ENCODE data around the gene DOCK3.
"Not testable (repeated sequence)": the region's sequence is repeated elsewhere in the genome, so short reads cannot be mapped to it uniquely, and the experiment has no call there.

The DOCK3 gene

GRCh38 chr3:50665081-50665840 is 9.5 kb upstream of the DOCK3 start:
- H3K4me1 ChIP-seq (ENCODE audit: control insufficient read depth, low read depth, low read length): no peaks in the 10 kb centered on the region
- H3K36me3 ChIP-seq (ENCODE audit: control insufficient read depth, insufficient read depth, low read length): no peaks in the 10 kb centered on the region
- H3K79me2 ChIP-seq (ENCODE audit: control insufficient read depth, insufficient read depth, low read length): no peaks in the 10 kb centered on the region
- H3K4me3 ChIP-seq (ENCODE audit: low read length): no peak overlapping the region
- H2BK120ac ChIP-seq (ENCODE audit: low read depth, low read length): no peak overlapping the region
- no peaks in the 10 kb centered on the region for H3K79me1 ChIP-seq (ENCODE audit: low read length)
- H3K23ac ChIP-seq (ENCODE audit: low read length): no peak overlapping the region
- no peak overlapping the region for H2AK5ac ChIP-seq (ENCODE audit: low read length)
- DNase-seq: no peak
- no peak overlapping the region for H4K5ac ChIP-seq (ENCODE audit: low read length)
- WGBS (ENCODE audit: extremely low coverage, insufficient coverage, low lambda C conversion rate): no CpG with 5 or more reads among the region's 5 CpGs
- H3K4me2 ChIP-seq (ENCODE audit: low read length): no peak overlapping the region
- no peaks in the 10 kb centered on the region for H3K27me3 ChIP-seq (ENCODE audit: insufficient read depth, low read length, poor library complexity)
- H3K4ac ChIP-seq (ENCODE audit: low read depth, low read length): no peak overlapping the region
- no peak overlapping the region for H2BK5ac ChIP-seq (ENCODE audit: low read length)
- no peak overlapping the region for H3K27ac ChIP-seq (ENCODE audit: low read depth, low read length)
- no peak overlapping the region for H2BK15ac ChIP-seq (replicated peaks; ENCODE audit: low read depth)
- H3K9ac ChIP-seq (ENCODE audit: low read length): no peak overlapping the region
- H3K56ac ChIP-seq (ENCODE audit: low read length): no peak overlapping the region
- no peak overlapping the region for H3K18ac ChIP-seq (ENCODE audit: low read length)
- no peak overlapping the region for H4K8ac ChIP-seq (ENCODE audit: low read depth, low read length)

- not testable (repeated sequence) for H2BK120ac ChIP-seq (ENCODE audit: low read depth, low read length); H2BK5ac ChIP-seq (ENCODE audit: low read length); H3K79me1 ChIP-seq (ENCODE audit: low read length); H3K4ac ChIP-seq (ENCODE audit: low read depth, low read length); H3K36me3 ChIP-seq (ENCODE audit: control insufficient read depth, insufficient read depth, low read length); H3K4me1 ChIP-seq (ENCODE audit: control insufficient read depth, low read depth, low read length); H3K23ac ChIP-seq (ENCODE audit: low read length); H3K18ac ChIP-seq (ENCODE audit: low read length); H4K5ac ChIP-seq (ENCODE audit: low read length); H3K9ac ChIP-seq (ENCODE audit: low read length); H2AK5ac ChIP-seq (ENCODE audit: low read length); H3K79me2 ChIP-seq (ENCODE audit: control insufficient read depth, insufficient read depth, low read length); H3K27me3 ChIP-seq (ENCODE audit: insufficient read depth, low read length, poor library complexity); H4K8ac ChIP-seq (ENCODE audit: low read depth, low read length); H3K27ac ChIP-seq (ENCODE audit: low read depth, low read length); H3K56ac ChIP-seq (ENCODE audit: low read length); DNase-seq; H3K4me3 ChIP-seq (ENCODE audit: low read length); H2BK15ac ChIP-seq (replicated peaks; ENCODE audit: low read depth); H3K4me2 ChIP-seq (ENCODE audit: low read length)
- no CpG with 5 or more reads among the region's 9 CpGs for WGBS (ENCODE audit: extremely low coverage, insufficient coverage, low lambda C conversion rate)
Measured at GRCh38 chr3:50665841-50666115, 8.9 kb upstream of the DOCK3 start.

- H3K4ac ChIP-seq (ENCODE audit: low read depth, low read length): no peak overlapping the region
- H2BK15ac ChIP-seq (replicated peaks; ENCODE audit: low read depth): no peak overlapping the region
- H3K27ac ChIP-seq (ENCODE audit: low read depth, low read length): no peak overlapping the region
- H2BK5ac ChIP-seq (ENCODE audit: low read length): no peak overlapping the region
- H3K79me2 ChIP-seq (ENCODE audit: control insufficient read depth, insufficient read depth, low read length): no peaks in the 10 kb centered on the region
- H3K23ac ChIP-seq (ENCODE audit: low read length): no peak overlapping the region
- H3K18ac ChIP-seq (ENCODE audit: low read length): no peak overlapping the region
- no peaks in the 10 kb centered on the region for H3K36me3 ChIP-seq (ENCODE audit: control insufficient read depth, insufficient read depth, low read length)
- H3K9ac ChIP-seq (ENCODE audit: low read length): no peak overlapping the region
- WGBS (ENCODE audit: extremely low coverage, insufficient coverage, low lambda C conversion rate): no CpG with 5 or more reads among the region's 1 CpG
- H2AK5ac ChIP-seq (ENCODE audit: low read length): no peak overlapping the region
- no peak overlapping the region for H3K4me2 ChIP-seq (ENCODE audit: low read length)
- H4K8ac ChIP-seq (ENCODE audit: low read depth, low read length): no peak overlapping the region
- no peaks in the 10 kb centered on the region for H3K79me1 ChIP-seq (ENCODE audit: low read length)
- no peak for DNase-seq
- no peak overlapping the region for H2BK120ac ChIP-seq (ENCODE audit: low read depth, low read length)
- H3K4me3 ChIP-seq (ENCODE audit: low read length): no peak overlapping the region
- no peak overlapping the region for H4K5ac ChIP-seq (ENCODE audit: low read length)
- H3K56ac ChIP-seq (ENCODE audit: low read length): no peak overlapping the region
- H3K4me1 ChIP-seq (ENCODE audit: control insufficient read depth, low read depth, low read length): no peaks in the 10 kb centered on the region
- H3K27me3 ChIP-seq (ENCODE audit: insufficient read depth, low read length, poor library complexity): no peaks in the 10 kb centered on the region
Measured at GRCh38 chr3:50666837-50667236, 7.9 kb upstream of the DOCK3 start.

- DNase-seq: no peak
- no peaks in the 10 kb centered on the region for H3K27me3 ChIP-seq (ENCODE audit: insufficient read depth, low read length, poor library complexity)
- H3K4ac ChIP-seq (ENCODE audit: low read depth, low read length): no peak overlapping the region
- no peak overlapping the region for H4K5ac ChIP-seq (ENCODE audit: low read length)
- no peaks in the 10 kb centered on the region for H3K79me1 ChIP-seq (ENCODE audit: low read length)
- H3K9ac ChIP-seq (ENCODE audit: low read length): no peak overlapping the region
- no peak overlapping the region for H2BK120ac ChIP-seq (ENCODE audit: low read depth, low read length)
- H2BK5ac ChIP-seq (ENCODE audit: low read length): no peak overlapping the region
- no peak overlapping the region for H3K56ac ChIP-seq (ENCODE audit: low read length)
- no peaks in the 10 kb centered on the region for H3K4me1 ChIP-seq (ENCODE audit: control insufficient read depth, low read depth, low read length)
- no peaks in the 10 kb centered on the region for H3K36me3 ChIP-seq (ENCODE audit: control insufficient read depth, insufficient read depth, low read length)
- H3K27ac ChIP-seq (ENCODE audit: low read depth, low read length): no peak overlapping the region
- no peak overlapping the region for H3K4me2 ChIP-seq (ENCODE audit: low read length)
- no peak overlapping the region for H2AK5ac ChIP-seq (ENCODE audit: low read length)
- H3K18ac ChIP-seq (ENCODE audit: low read length): no peak overlapping the region
- WGBS (ENCODE audit: extremely low coverage, insufficient coverage, low lambda C conversion rate): no CpG with 5 or more reads among the region's 4 CpGs
- H2BK15ac ChIP-seq (replicated peaks; ENCODE audit: low read depth): no peak overlapping the region
- H3K23ac ChIP-seq (ENCODE audit: low read length): peak overlapping the region; percentile 66
- H3K4me3 ChIP-seq (ENCODE audit: low read length): no peak overlapping the region
- no peak overlapping the region for H4K8ac ChIP-seq (ENCODE audit: low read depth, low read length)
- H3K79me2 ChIP-seq (ENCODE audit: control insufficient read depth, insufficient read depth, low read length): no peaks in the 10 kb centered on the region
Measured at GRCh38 chr3:50671331-50671730, 3.4 kb upstream of the DOCK3 start.

- Histone ChIP-seq H2BK5ac (ENCODE audit: low read length) (no peak overlapping the region), H3K79me1 (ENCODE audit: low read length) (no peaks in the 10 kb centered on the region), H3K4me1 (ENCODE audit: control insufficient read depth, low read depth, low read length) (no peaks in the 10 kb centered on the region), H2AK5ac (ENCODE audit: low read length) (no peak overlapping the region), H4K8ac (ENCODE audit: low read depth, low read length) (no peak overlapping the region), H3K9ac (ENCODE audit: low read length) (no peak overlapping the region), H4K5ac (ENCODE audit: low read length) (no peak overlapping the region), H3K79me2 (ENCODE audit: control insufficient read depth, insufficient read depth, low read length) (no peaks in the 10 kb centered on the region), H3K4ac (ENCODE audit: low read depth, low read length) (no peak overlapping the region), H3K23ac (ENCODE audit: low read length) (no peak overlapping the region), H3K4me3 (ENCODE audit: low read length) (no peak overlapping the region), H3K27ac (ENCODE audit: low read depth, low read length) (no peak overlapping the region), H3K4me2 (ENCODE audit: low read length) (no peak overlapping the region), H3K18ac (ENCODE audit: low read length) (no peak overlapping the region), H3K27me3 (ENCODE audit: insufficient read depth, low read length, poor library complexity) (no peaks in the 10 kb centered on the region), H2BK120ac (ENCODE audit: low read depth, low read length) (no peak overlapping the region), H3K56ac (ENCODE audit: low read length) (no peak overlapping the region), H2BK15ac (replicated peaks; ENCODE audit: low read depth) (no peak overlapping the region), H3K36me3 (ENCODE audit: control insufficient read depth, insufficient read depth, low read length) (no peaks in the 10 kb centered on the region)
- no peak for DNase-seq
- WGBS (ENCODE audit: extremely low coverage, insufficient coverage, low lambda C conversion rate): no CpG with 5 or more reads among the region's 3 CpGs
Measured at GRCh38 chr3:50672656-50673055, 2.1 kb upstream of the DOCK3 start.

GRCh38 chr3:50673931-50674330 is 796 bp upstream of the DOCK3 start:
- Histone ChIP-seq H3K4me1 (ENCODE audit: control insufficient read depth, low read depth, low read length) (no peaks in the 10 kb centered on the region), H3K56ac (ENCODE audit: low read length) (peak overlapping the region; percentile 87), H3K23ac (ENCODE audit: low read length) (no peak overlapping the region), H4K8ac (ENCODE audit: low read depth, low read length) (no peak overlapping the region), H3K27ac (ENCODE audit: low read depth, low read length) (no peak overlapping the region), H2AK5ac (ENCODE audit: low read length) (no peak overlapping the region), H3K36me3 (ENCODE audit: control insufficient read depth, insufficient read depth, low read length) (no peaks in the 10 kb centered on the region), H2BK15ac (replicated peaks; ENCODE audit: low read depth) (no peak overlapping the region), H3K9ac (ENCODE audit: low read length) (peak overlapping the region; percentile 67), H2BK120ac (ENCODE audit: low read depth, low read length) (no peak overlapping the region), H3K18ac (ENCODE audit: low read length) (no peak overlapping the region), H3K4me3 (ENCODE audit: low read length) (no peak overlapping the region), H3K4me2 (ENCODE audit: low read length) (no peak overlapping the region), H3K79me2 (ENCODE audit: control insufficient read depth, insufficient read depth, low read length) (no peaks in the 10 kb centered on the region), H3K79me1 (ENCODE audit: low read length) (no peaks in the 10 kb centered on the region), H4K5ac (ENCODE audit: low read length) (no peak overlapping the region), H3K4ac (ENCODE audit: low read depth, low read length) (no peak overlapping the region), H2BK5ac (ENCODE audit: low read length) (no peak overlapping the region), H3K27me3 (ENCODE audit: insufficient read depth, low read length, poor library complexity) (no peaks in the 10 kb centered on the region)
- no CpG with 5 or more reads among the region's 3 CpGs for WGBS (ENCODE audit: extremely low coverage, insufficient coverage, low lambda C conversion rate)
- DNase-seq: no peak

Measured in mesendoderm (in vitro differentiated cells).